ENCODE data around the gene AGR2. TPM values are rescaled to one million over a fixed set of nuclear protein-coding genes. Genes with fewer than 3 reads are reported as not detected.
A peak's percentile ranks its signal among the peaks of the same experiment; 100 is the strongest.

AGR2 gene
- total RNA-seq, 1 experiment from 2014 or later, result 76.1 TPM

DNA sequence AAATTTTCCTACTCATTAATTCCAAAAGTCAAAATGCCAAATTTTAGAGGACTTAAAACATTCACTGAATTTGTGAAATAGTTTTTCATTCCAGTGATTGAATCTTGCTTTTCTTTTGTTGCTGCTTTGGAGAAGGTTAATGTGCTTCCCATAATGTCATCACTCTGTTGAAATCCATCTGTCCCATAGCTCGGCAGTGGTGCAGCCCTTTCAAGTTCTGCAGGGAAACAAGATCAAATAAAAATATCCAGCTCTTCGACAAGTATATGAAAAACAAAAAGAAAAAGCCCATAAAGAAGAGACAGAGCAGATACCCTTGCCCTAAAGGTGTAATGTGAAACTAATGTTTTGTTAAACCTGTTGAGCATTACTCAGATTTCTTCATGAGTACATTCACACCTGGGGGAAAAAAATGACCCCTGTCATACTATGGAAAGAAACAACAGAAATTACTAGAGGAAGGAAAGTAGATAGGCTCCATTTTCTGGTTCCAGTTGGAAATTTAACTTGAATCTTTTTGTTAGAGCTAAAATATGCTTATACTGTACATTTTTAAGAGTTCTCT is 41.9 kb upstream of the AGR2 start:
- H2AFZ ChIP-seq, result peak overlapping the region; percentile 36
- no peaks in the 10 kb centered on the region for H3K27me3 ChIP-seq (ENCODE audit: insufficient read depth, low read depth)
- ChIA-PET CTCF (interaction anchor here (0.9 to 1.7 kb wide), 2 partner anchors 46 to 75 kb away, joined by 3 to 4 read pairs; no protein-coding TSS in a partner anchor), POLR2A (ENCODE audit: unreplicated experiment) (interaction anchor here (0.5 to 0.7 kb wide), 6 partner anchors 13 to 525 kb away, joined by 3 to 7 read pairs (median 4); no protein-coding TSS in a partner anchor)
- intact Hi-C loops (cut with micrococcal nuclease; ENCODE audit: unreplicated experiment), result loop anchor here (1.0 to 5.0 kb wide), 5 partner anchors 41 to 136 kb away; partner anchors contain the start of gene TSPAN13
- H3K27ac ChIP-seq, result peak overlapping the region; percentile 87
- TF ChIP-seq EZH2 (IDR thresholded peaks at IDR 0.05; ENCODE audit: low read depth) (no peak), CTCF (conservative IDR thresholded peaks at IDR 0.05) (no peak)
- peaks cover 20% of the 10 kb centered on the region; the same call in 1 of the 2 replicates for H3K9me3 ChIP-seq (ENCODE audit: insufficient read depth, low read depth)
- no peaks in the 10 kb centered on the region for H4K20me1 ChIP-seq (ENCODE audit: insufficient read depth)
- peaks cover 36% of the 10 kb centered on the region for H3F3A ChIP-seq (ENCODE audit: insufficient read depth, low read depth)
- 0 out of 2 replicates have a peak, but pooled peaks cover 5% of the 10 kb centered on the region for H3K36me3 ChIP-seq (ENCODE audit: low read depth)
- peaks cover 54% of the 10 kb centered on the region for H3K4me1 ChIP-seq (replicated peaks; ENCODE audit: insufficient read depth)
- DNase-seq, result peak; percentile 41 to 96
- peak overlapping the region; percentile 39 for H3K4me3 ChIP-seq
- no peaks in the 10 kb centered on the region for H3K79me2 ChIP-seq (ENCODE audit: low read depth)
- H3K4me2 ChIP-seq, result peak overlapping the region; percentile 68
- H3K9me2 ChIP-seq (ENCODE audit: insufficient read depth), result no peaks in the 10 kb centered on the region
- no TSS peak for BruUV-seq (replicated peaks)

DNA sequence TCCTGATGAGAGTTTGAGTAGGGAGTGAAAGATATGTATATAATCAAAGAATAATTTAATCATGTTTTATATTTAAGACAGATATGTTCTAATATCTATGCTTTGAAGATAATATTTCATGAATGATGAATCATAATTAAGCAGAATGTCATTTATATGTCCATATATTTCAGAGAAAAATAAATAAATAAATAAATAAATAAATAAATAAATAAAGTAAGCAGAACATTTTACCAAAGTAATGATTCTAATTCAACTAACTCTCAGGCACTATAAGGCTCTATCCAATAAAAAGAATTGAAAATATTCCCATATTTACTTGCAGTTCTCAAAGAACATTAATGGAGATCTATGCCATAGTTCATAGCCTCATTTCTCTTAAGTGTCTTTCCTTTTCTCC is 40.9 kb upstream of the AGR2 start:
- Histone ChIP-seq H3K4me1 (replicated peaks; ENCODE audit: insufficient read depth) (peaks cover 53% of the 10 kb centered on the region), H3K36me3 (ENCODE audit: low read depth) (0 out of 2 replicates have a peak, but pooled peaks cover 5% of the 10 kb centered on the region), H3K9me3 (ENCODE audit: insufficient read depth, low read depth) (peaks cover 20% of the 10 kb centered on the region; the same call in 1 of the 2 replicates), H3K27me3 (ENCODE audit: insufficient read depth, low read depth) (no peaks in the 10 kb centered on the region), H3K27ac (peak overlapping the region; percentile 87), H2AFZ (peak overlapping the region; percentile 36), H3F3A (ENCODE audit: insufficient read depth, low read depth) (peaks cover 36% of the 10 kb centered on the region), H3K4me3 (peak overlapping the region; percentile 39), H3K79me2 (ENCODE audit: low read depth) (no peaks in the 10 kb centered on the region), H4K20me1 (ENCODE audit: insufficient read depth) (no peaks in the 10 kb centered on the region), H3K9me2 (ENCODE audit: insufficient read depth) (no peaks in the 10 kb centered on the region), H3K4me2 (peak overlapping the region; percentile 68)
- TF ChIP-seq CTCF (conservative IDR thresholded peaks at IDR 0.05) (no peak), EZH2 (IDR thresholded peaks at IDR 0.05; ENCODE audit: low read depth) (no peak)
- DNase-seq, result no peak
- ChIA-PET POLR2A (ENCODE audit: unreplicated experiment) (no interaction called here), CTCF (no interaction called here)
- no TSS peak for BruUV-seq (replicated peaks)
- intact Hi-C loops (cut with micrococcal nuclease; ENCODE audit: unreplicated experiment), result loop anchor here (2.0 to 5.0 kb wide), 2 partner anchors 93 to 137 kb away; partner anchors contain the start of gene TSPAN13

- TF ChIP-seq CTCF (conservative IDR thresholded peaks at IDR 0.05), result no peak
- no peak for TF ChIP-seq EZH2 (IDR thresholded peaks at IDR 0.05; ENCODE audit: low read depth)
- Histone ChIP-seq H3K36me3 (ENCODE audit: low read depth) (0 out of 2 replicates have a peak, but pooled peaks cover 5% of the 10 kb centered on the region), H3K9me3 (ENCODE audit: insufficient read depth, low read depth) (peaks cover 20% of the 10 kb centered on the region; the same call in 1 of the 2 replicates), H3K4me3 (no peak overlapping the region), H4K20me1 (ENCODE audit: insufficient read depth) (no peaks in the 10 kb centered on the region), H3K27me3 (ENCODE audit: insufficient read depth, low read depth) (no peaks in the 10 kb centered on the region), H3K9me2 (ENCODE audit: insufficient read depth) (no peaks in the 10 kb centered on the region), H3K4me1 (replicated peaks; ENCODE audit: insufficient read depth) (peaks cover 21% of the 10 kb centered on the region), H2AFZ (no peak overlapping the region), H3K4me2 (no peak overlapping the region), H3K27ac (no peak overlapping the region), H3F3A (ENCODE audit: insufficient read depth, low read depth) (peaks cover 15% of the 10 kb centered on the region), H3K79me2 (ENCODE audit: low read depth) (no peaks in the 10 kb centered on the region)
- intact Hi-C loops (cut with micrococcal nuclease; ENCODE audit: unreplicated experiment), result no loop called here
- CTCF ChIA-PET, result no interaction called here
- POLR2A ChIA-PET (ENCODE audit: unreplicated experiment), result no interaction called here
- DNase-seq, result no peak
- no TSS peak for BruUV-seq (replicated peaks)
Measured at GRCh38 chr7:16841681-16842080, 36.9 kb upstream of the AGR2 start.

Data from PC-9 (cell line).